ENCODE data around the gene ISG15. TPM values are rescaled to one million over a fixed set of nuclear protein-coding genes. Genes with fewer than 3 reads are reported as not detected.

The ISG15 gene
- total RNA-seq, 1 donor from 2014 or later: 14.3 TPM

- Mint-ChIP-seq H3K4me1 (ENCODE audit: low read depth) (peaks cover 2% of the 10 kb centered on the region), H3K27me3 (peaks cover 9% of the 10 kb centered on the region), H3K4me3 (ENCODE audit: low read depth) (no peak overlapping the region), H3K36me3 (ENCODE audit: insufficient read depth) (peaks cover 14% of the 10 kb centered on the region), H3K9me3 (ENCODE audit: low read depth) (no peaks in the 10 kb centered on the region), H3K27ac (no peak overlapping the region)
- DNase-seq (ENCODE audit: low spot score, unreplicated experiment): no peak
- no peak for TF ChIP-seq CTCF (IDR thresholded peaks at IDR 0.05; ENCODE audit: unreplicated experiment)
Observed at GRCh38 chr1:1043921-1044320, 30.6 kb downstream of the ISG15 start.

- peaks cover 3% of the 10 kb centered on the region for H3K27me3 Mint-ChIP-seq
- peaks cover 14% of the 10 kb centered on the region for H3K36me3 Mint-ChIP-seq (ENCODE audit: insufficient read depth)
- no peak overlapping the region for H3K27ac Mint-ChIP-seq
- no peak for DNase-seq (ENCODE audit: low spot score, unreplicated experiment)
- no peak for TF ChIP-seq CTCF (IDR thresholded peaks at IDR 0.05; ENCODE audit: unreplicated experiment)
- H3K4me3 Mint-ChIP-seq (ENCODE audit: low read depth): no peak overlapping the region
- H3K4me1 Mint-ChIP-seq (ENCODE audit: low read depth): peaks cover under 1% of the 10 kb centered on the region
- H3K9me3 Mint-ChIP-seq (ENCODE audit: low read depth): no peaks in the 10 kb centered on the region
Observed at GRCh38 chr1:1044455-1045078, 31.3 kb downstream of the ISG15 start.

GRCh38 chr1:1045129-1045528, 31.8 kb downstream of the ISG15 start:
- H3K9me3 Mint-ChIP-seq (ENCODE audit: low read depth): no peaks in the 10 kb centered on the region
- peaks cover 14% of the 10 kb centered on the region for H3K36me3 Mint-ChIP-seq (ENCODE audit: insufficient read depth)
- H3K27me3 Mint-ChIP-seq: no peaks in the 10 kb centered on the region
- H3K27ac Mint-ChIP-seq: no peak overlapping the region
- TF ChIP-seq CTCF (IDR thresholded peaks at IDR 0.05; ENCODE audit: unreplicated experiment): no peak
- H3K4me1 Mint-ChIP-seq (ENCODE audit: low read depth): no peaks in the 10 kb centered on the region
- DNase-seq (ENCODE audit: low spot score, unreplicated experiment): no peak
- no peak overlapping the region for H3K4me3 Mint-ChIP-seq (ENCODE audit: low read depth)

GRCh38 chr1:1046243-1046642, 32.9 kb downstream of the ISG15 start:
- H3K4me3 Mint-ChIP-seq (ENCODE audit: low read depth): no peak overlapping the region
- H3K27me3 Mint-ChIP-seq: no peaks in the 10 kb centered on the region
- H3K27ac Mint-ChIP-seq: no peak overlapping the region
- no peak for DNase-seq (ENCODE audit: low spot score, unreplicated experiment)
- peaks cover 15% of the 10 kb centered on the region for H3K36me3 Mint-ChIP-seq (ENCODE audit: insufficient read depth)
- no peak for TF ChIP-seq CTCF (IDR thresholded peaks at IDR 0.05; ENCODE audit: unreplicated experiment)
- no peaks in the 10 kb centered on the region for H3K4me1 Mint-ChIP-seq (ENCODE audit: low read depth)
- H3K9me3 Mint-ChIP-seq (ENCODE audit: low read depth): no peaks in the 10 kb centered on the region

- Mint-ChIP-seq H3K36me3 (ENCODE audit: insufficient read depth) (peaks cover 15% of the 10 kb centered on the region), H3K9me3 (ENCODE audit: low read depth) (no peaks in the 10 kb centered on the region), H3K27me3 (no peaks in the 10 kb centered on the region), H3K4me1 (ENCODE audit: low read depth) (no peaks in the 10 kb centered on the region), H3K27ac (no peak overlapping the region), H3K4me3 (ENCODE audit: low read depth) (no peak overlapping the region)
- no peak for TF ChIP-seq CTCF (IDR thresholded peaks at IDR 0.05; ENCODE audit: unreplicated experiment)
- DNase-seq (ENCODE audit: low spot score, unreplicated experiment): no peak
Observed at GRCh38 chr1:1046767-1047166, 33.5 kb downstream of the ISG15 start.

All from progenitor cell of endocrine pancreas (in vitro differentiated cells).